GM19372 (cell line): ENCODE results near the gene CDK14.

Experiments
- ATAC-seq: cut with Tn5 transposase; IDR thresholded peaks from one replicate; pipeline ENCODE4 v1.9.1; 2021; ENCODE audit warnings: mild to moderate bottlenecking, low read depth, moderate library complexity; ENCODE audit not compliant: unreplicated experiment

CDK14 gene

DNA sequence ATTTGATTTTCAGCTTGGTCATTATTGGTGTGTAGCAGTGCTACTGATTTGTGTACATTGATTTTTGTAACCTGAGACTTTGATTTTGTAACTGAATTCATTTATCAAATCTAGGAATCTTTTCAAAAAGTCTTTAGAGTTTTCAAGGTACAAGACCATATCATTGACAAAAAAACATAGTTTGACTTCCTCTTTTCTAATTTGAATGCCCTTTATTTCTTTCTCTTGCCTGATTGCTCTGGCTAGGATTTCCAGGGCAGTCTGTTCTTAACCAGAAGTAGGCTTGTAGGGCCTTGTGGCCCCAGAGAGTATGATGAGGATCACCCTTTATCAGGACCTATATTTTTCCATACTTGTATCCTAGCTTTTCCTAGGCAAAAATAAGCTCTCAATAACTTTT is 433.6 kb downstream of the CDK14 start:
- no peak for ATAC-seq

DNA sequence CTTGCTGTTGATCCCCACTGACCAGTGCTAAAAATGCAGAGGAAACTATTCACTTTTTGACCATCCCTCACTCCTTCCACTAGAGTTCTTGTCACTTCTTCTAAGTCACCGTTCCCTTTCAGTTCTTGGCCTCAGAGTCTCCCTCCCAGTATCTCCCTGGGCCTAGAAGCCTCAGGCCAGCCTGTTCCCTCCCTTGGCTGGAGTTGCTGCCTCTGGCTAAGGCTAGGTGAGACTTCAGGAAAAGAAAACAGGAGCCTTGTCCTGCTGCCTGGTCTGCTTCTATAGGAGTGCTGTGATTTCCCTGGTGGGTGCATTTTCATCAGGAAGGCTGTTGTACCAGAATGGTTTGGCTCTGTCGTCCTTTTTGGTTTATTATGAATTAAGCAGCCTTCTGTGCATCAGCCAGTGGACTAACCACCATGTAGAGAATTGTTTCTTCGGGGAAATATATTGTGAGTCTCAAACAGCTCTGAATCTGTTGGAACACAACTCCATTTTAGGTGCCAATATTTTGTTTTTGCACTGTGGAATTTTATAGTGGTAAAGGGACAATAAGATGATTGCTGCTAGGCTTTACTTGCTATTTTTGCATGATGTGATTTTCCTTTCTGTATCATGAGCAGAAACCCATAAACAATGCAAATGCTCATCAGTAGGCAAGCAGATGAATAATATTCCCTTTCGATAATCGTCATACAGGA is 434.7 kb downstream of the CDK14 start:
- no peak for ATAC-seq

DNA sequence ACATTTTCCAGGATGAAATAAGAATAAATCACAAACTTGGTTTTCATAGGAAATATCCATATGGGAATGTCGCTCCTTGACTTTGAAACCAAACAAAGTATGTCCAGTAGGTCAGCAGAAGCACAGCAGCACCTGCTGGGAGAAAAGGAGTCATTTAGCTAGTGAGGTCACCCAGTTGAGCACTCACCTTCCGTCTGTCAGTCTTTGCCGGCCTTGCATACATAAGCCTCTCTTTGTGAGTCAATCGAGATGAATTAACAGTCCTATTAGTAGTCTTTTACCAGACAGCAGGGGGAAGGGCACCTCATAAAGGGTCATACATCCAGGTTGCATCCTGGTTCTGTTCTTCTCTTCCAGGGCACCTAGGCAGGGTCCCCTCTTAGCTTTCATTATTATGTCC is 435.6 kb downstream of the CDK14 start:
- ATAC-seq, result no peak

DNA sequence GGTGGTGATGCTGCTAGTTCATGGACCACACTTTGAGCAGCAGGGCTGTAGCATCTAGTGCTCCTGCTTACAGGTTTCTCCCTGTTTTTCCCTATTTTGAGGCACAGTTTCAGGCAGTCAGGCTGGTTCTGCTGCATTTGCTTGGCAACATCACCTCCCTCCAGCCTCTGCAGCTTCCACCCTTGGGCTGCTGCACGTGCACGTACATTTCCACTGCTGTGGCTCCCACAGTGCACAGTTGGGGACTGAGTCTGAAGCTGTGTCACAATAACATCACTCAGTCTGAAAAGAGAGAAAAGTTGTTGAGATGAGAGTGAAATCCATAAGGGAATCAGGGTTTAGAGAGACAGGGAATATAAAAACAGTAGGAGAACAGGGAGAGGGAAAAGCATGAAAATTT is 437.5 kb downstream of the CDK14 start:
- no peak for ATAC-seq

DNA sequence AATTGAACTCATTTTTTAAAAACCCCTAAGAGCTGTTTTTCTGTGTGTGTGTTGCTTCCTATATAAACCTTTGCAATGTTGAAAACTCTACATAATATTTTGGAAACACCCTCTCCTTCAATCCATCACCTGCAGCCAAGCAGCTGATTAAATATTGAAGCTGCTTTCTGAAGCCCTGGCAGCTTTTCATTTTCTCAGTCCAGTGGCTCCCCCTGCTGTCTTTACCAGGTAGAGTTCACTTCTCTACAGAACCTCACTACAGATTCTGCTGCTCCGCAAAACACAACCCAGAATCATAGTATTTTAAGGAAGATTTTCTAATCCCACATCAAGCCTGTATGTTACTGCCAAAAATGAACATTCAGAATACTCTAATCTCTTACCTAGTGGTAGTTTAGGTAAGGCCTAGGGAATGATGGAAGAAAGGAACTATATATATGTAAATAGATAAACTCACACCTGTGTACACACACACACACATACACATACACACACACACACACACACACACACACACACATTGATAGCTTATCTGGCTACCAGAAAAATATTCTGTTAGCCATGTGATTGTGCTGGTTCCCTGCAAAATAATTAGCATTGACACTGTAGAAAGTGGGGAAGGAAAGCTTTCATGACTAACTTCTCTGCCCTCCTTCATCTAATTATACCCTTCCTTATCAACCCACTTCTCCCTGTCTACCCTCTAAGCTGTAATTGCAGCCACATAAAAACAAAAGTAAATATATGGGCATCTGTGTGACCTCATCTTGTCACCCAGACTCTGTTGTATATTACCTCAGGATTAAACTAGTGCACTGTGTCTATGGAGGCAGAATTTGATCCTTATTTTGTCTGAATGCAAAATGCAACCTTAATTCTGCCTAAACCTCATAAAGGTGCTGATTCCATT is 438.6 kb downstream of the CDK14 start:
- ATAC-seq, result no peak

DNA sequence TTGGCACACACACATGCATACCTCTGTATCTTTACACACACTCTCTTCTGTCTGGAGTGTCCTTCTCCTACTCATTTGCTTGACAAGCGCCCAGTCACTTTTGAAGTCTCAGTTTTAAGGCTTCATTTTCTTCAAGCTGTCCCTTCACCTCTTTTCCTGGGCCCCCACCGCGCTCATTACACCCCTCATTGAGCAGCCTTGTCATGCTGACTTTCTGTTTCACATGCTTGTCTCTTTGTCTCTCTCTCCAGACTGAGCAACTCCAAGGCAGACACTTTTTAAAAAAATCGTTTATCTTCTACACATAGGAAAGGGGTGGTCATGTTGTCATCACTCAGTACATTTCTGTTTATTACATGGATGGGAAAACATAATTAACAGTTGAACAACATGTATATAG is 442.9 kb downstream of the CDK14 start:
- peak; percentile 74 for ATAC-seq

DNA sequence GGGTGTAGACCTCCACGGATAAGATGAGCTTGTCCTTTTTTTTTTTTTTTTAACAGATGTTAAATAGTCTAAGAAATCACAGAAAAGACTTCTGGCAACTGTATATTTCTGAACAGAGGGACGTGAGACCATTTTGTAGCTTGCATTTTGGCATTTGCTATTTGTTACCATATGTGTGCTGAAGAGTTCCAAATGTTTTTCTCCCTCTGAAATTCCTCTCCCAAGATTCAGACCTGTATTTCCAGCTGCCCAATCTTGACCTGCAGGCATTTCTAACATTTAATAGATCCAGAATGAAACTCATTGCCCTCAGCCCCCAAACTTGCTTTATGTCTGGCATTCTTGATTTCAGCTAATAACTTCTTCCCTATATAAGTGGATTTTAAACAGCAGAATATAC is 445.0 kb downstream of the CDK14 start:
- no peak for ATAC-seq

DNA sequence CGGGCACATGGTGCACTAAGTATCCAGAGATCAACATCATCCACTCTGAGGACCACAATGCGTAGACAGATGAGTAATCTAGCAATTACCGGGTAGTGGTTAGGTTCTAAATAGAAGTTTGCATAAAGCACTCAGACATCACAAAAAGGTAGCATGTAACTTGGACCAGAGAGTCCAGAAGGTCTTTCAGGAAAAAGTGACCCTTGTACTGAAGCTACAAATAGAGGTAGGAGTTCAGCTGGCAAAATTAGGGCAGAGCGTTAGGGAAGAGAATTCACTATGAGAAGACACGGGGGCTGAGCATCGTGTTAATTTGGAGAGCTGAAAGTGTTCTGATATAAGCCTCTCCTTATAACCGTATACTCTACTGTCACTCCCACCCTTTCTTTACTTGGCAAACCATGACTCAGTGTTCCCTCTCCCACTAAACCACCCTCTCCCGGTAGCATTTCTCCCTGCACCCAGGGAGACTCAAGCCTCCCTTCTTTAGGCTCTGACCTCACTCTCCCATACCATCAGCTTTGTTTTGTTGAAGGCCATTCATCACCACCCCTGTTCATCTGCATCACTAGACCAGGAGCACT is 445.9 kb downstream of the CDK14 start:
- ATAC-seq, result no peak

DNA sequence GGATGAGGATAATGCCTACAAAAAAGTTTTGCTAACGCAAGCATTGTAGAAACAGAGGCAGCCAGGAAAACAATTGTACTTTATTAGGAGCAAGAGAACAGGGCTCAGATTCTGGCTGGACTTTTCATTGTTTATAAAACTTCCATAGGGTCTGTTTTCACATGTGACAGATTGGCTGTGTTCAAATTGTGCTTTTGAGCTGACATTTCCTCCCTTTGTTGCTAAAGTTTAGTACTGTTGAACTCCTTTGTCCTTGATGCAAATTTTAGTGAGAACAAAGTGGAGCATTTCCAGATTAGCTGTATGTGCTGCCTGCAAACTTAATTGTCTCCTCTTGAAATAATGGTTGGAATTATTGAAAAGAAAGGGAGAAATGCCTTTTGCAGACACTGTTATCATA is 447.1 kb downstream of the CDK14 start:
- no peak for ATAC-seq

DNA sequence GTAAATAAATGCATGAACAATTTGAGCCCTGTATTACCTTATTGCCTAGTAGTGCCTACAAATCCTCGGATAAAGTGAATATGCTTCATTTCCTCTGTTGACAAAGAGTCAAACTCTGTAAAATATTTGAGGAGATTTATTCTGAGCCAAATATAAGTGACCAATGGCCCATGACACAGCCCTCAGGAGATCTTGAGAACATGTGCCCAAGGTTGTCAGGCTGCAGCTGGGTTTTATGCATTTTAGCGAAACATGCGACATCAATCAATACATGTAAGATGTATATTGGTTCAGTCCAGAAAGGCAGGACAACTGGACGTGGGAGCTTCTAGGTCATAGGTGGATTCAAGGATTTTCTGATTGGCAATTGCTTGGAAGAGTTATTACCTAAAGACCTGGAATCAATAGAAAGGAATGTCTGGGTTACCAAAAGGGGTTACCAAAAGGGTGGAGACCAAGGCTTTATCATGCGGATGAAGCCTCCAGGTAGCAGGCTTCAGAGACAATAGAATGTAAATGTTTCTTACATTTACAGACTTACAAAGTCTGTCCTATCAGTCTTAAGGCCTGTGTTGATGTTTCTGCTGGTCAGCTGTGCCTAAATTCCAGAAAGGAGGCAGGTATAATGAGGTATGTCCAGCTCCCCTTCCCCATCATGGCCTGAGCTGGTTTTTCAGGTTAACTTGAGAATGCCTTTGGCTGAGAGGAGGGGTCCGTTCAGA is 448.0 kb downstream of the CDK14 start:
- no peak for ATAC-seq

DNA sequence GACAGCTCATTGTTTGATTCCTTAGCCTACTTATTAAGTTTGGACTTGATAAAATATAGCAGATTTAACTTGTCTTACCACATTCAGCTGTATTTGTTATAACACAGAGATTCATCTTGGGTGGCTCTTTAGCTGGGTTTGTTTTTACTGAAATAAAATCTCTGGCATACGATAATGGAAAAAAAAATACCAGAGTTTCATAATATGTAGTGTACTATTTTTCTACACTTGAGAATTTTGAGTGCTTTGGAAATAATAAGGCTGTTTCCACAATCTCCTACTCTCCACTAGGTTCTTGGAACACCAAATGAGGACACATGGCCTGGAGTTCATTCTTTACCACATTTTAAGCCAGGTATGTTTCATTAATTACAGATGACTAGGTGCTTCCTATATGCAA is 449.5 kb downstream of the CDK14 start:
- no peak for ATAC-seq

DNA sequence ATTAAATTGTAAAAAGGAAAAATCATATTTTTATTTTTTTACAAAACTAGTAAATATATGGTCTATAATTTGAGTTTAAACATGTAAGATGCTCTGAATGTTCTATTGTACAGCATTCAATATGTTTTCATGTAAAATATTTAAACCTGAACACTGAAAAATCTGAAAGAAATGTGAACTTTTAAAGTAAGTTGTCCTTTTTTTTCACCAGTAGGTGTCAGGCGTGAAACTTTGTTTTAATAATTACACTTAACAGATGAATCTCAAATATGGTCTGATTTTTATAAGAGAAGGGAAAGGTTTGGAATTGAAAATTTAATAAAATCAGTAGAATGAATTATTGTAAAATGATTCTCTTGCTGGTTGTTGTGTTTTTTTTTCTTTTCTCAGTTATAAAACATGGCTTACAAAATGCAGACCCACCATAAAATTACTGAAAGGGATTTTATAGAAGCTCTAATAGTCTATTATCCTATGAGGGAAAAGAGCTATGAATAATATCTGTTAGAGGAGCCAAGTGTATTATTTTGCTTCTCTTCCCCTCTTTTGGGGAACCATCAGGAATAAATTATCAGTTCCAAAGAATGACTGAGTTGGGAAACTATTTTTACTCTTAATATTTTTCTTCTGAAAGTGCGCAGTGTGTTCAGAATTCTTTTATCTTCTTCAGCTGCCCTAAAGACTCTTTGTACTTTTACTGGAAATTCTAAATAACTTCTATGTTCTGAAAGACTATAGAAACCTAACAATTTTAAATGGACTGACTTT is 450.4 kb downstream of the CDK14 start:
- no peak for ATAC-seq

DNA sequence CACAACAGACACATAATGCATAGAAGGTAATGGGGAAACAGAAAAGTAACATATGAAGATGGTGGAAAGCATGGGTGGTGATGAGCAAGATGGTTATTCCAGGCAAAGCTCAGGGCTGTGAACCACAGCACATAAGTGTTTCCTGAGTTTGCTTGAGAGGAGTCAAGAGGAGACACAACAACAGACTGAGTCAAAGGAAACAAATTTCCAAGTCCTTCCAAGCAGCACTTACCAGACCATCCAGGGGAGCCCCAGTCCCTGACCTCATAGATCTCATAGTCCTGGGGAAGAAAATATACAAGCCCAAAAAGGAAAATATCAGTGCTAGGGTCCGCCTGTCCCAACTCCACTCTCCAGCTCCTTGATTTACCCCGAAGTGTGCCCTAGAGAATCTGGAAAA is 451.5 kb downstream of the CDK14 start:
- no peak for ATAC-seq

DNA sequence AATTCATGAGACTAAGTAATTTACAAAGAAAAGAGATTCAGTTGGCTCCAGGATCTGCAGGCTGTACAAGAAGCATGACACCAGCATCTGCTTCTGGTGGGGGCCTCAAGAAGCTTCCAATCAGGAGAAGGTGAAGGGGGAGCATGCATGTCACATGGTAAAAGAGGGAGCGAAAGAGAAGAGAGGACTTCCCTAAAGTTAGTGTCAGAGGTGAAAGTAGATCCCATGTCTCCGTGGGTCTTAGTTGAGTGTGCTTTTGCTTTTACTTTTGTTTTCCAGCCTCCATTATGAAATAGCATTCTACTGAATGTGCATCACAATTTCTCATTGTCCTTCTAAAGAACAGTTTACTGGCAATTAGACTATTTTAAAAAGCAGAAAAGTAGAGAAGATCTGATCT is 454.6 kb downstream of the CDK14 start:
- no peak for ATAC-seq

DNA sequence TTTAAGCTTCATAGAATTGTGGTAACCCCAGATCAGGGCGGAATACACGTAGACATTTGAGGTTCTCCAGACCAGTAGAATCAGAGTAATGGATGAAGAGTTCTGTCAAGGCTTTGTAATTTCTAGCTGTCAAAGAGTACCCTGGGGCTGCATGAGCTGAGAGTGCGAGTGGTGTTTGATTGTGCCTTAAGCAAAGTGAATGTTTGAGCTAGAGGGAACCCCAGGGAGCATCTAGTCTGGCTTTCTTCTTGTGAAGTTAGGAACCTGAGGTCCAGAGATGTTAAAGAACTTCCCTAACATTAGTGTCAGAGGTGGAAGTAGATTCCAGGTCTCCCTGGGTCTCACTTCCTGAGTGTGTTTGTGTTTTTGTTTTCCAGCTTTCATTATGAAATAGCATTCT is 455.8 kb downstream of the CDK14 start:
- ATAC-seq, result no peak

DNA sequence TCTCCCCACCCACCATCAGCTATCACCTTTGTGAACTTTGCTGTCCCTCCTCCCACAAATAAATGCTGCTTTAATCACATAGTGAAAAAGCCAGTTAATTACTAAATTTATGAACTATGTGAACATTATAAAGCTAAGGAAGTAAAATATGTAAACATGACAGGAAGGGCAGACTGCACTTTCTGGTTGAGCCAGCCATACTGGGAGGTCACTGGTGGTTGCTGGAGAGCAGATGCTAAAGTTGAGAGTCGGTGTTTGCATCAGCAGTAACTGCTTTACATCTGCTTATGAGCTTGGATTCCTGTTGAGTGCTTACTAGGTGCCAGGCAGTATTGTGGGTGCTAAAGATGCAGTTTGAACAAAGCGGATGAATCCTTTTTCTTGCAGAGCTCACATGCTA is 458.3 kb downstream of the CDK14 start:
- no peak for ATAC-seq

DNA sequence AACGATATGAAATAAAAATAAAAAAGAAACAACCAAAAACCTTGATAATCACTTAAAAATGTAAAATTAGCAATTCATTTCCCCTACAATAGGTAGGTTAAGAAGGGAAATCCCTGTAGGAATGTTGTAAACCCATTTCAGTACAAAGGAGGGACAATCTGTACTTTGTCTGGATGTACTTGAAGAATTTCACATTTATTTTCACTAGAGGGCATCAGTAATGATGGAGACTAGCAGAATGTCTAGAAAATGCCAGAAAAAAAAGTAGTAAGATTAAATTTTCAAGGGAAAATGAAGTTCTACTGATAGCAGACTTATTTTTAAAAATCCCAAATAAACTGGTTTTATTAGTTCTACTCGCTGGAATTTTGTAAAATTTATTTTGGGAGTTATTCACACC is 459.1 kb downstream of the CDK14 start:
- no peak for ATAC-seq

DNA sequence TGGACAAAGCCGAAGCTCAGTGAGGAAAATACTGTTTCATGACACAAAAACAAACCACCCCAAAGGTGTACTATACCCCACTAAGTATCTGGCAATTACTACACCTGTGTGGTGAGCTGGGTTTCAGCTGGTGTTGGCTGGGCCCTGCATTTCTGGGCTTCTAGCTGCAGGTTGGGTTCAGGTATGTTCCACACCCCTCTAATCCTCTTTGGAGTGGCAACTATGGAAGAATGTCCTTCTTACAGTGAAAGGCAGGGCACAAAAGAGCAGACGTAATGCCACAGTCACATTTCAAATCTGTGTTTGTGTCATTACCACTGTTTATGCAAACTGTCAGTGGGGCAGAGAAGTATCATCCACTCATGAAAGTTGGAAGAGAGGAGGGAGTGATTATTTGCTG is 466.6 kb downstream of the CDK14 start:
- ATAC-seq, result no peak

DNA sequence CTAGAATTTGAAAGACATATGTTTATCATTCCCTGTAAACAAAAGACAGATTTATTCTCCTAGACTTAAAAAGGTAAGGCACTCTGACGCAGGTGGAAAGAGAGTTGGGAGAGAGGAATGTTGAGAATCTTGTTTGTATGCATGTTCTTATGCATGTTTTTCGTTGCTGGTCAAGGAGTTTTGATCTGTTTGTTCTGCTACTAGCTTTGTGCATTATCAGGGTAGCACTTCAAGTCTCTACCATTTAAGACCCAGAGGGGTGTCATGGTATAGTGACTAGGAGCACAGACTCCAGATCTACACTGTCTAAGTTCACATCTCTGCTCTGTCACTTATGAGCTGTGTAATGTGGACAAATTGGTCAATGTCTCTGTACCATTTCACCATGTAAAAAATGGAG is 467.9 kb downstream of the CDK14 start:
- ATAC-seq, result no peak

DNA sequence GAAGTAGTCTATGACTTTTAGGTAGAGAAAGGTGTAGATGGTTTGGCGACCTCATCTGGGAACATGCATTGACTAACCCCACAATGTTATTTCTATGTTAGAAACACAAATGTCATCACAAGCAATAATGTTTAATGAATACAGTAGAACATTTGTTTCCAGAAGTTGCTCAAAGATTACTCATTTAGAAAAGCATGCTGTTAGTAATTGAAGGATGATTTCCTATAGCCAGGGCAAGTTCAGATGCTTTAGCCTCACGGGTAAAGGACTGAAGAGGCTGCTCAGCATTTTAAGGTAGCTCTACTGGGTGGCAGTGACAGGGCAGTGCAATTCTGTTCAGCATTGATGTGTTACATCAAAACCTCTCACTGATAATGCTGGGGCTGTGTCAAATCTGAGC is 468.8 kb downstream of the CDK14 start:
- ATAC-seq, result no peak
